Colonic mucosa (tissue), 4 donors: ENCODE results near the gene TMEM200A. TPM values are rescaled to one million over a fixed set of nuclear protein-coding genes. Genes with fewer than 3 reads are reported as not detected.
A peak's percentile ranks its signal among the peaks of the same experiment; 100 is the strongest.

Experiments
- DNase-seq: peaks from one replicate; pipeline ENCODE4 v3.0.0-alpha.2; 2020
- H3K27ac ChIP-seq: fragments of 200-600 bp; one replicate; pipeline ENCODE4 v1.8.0; 2021
- H3K27me3 ChIP-seq: fragments of 200-600 bp; one replicate; pipeline ENCODE4 v1.8.0; 2021
- H3K36me3 ChIP-seq: fragments of 200-600 bp; one replicate; pipeline ENCODE4 v1.8.0; 2021
- H3K4me1 ChIP-seq: fragments of 200-600 bp; one replicate; pipeline ENCODE4 v1.8.0; 2021; ENCODE audit warnings: mild to moderate bottlenecking
- H3K4me3 ChIP-seq: fragments of 200-600 bp; one replicate; pipeline ENCODE4 v1.8.0; 2021
- H3K9ac ChIP-seq, 2 donors: one replicate each; pipeline ENCODE4 v1.7.0; 2013; ENCODE audit warnings: control low read depth in 2 of 2, low read depth in 2 of 2, low read length in 2 of 2
- H3K9me3 ChIP-seq: fragments of 200-600 bp; one replicate; pipeline ENCODE4 v1.8.0; 2021
- intact Hi-C: fragments of 100-400 bp; cut with DNase I; formaldehyde crosslinking; loops from one replicate; pipeline ENCODE4 v1.14.1; 2022
- total RNA-seq, 2 donors: library from RNA; stranded (reverse); fragmentation: NEBNext Ultra II Directional in 1 of 2; extraction: Animal tissue kit (Norgen Biotek cat#: 25700) in 1 of 2; gene quantifications; one replicate each; pipeline ENCODE4 v1.2.1, GENCODE V29; 2021
- TF ChIP-seq, protein P1 (sequence below): fragments of 200-600 bp; IDR thresholded peaks from one replicate; pipeline ENCODE4 v1.8.0; 2022; ENCODE audit warnings: antibody characterized with exemption, mild to moderate bottlenecking
- donor health status: healthy.
- donor health status: DM: no; HTN: no; CAD: no.
- donor health status: DM: no; HTN: no; CAD: no.

The TMEM200A gene
- 10 to 100 TPM; 20.4 to 51.4 TPM for total RNA-seq

DNA sequence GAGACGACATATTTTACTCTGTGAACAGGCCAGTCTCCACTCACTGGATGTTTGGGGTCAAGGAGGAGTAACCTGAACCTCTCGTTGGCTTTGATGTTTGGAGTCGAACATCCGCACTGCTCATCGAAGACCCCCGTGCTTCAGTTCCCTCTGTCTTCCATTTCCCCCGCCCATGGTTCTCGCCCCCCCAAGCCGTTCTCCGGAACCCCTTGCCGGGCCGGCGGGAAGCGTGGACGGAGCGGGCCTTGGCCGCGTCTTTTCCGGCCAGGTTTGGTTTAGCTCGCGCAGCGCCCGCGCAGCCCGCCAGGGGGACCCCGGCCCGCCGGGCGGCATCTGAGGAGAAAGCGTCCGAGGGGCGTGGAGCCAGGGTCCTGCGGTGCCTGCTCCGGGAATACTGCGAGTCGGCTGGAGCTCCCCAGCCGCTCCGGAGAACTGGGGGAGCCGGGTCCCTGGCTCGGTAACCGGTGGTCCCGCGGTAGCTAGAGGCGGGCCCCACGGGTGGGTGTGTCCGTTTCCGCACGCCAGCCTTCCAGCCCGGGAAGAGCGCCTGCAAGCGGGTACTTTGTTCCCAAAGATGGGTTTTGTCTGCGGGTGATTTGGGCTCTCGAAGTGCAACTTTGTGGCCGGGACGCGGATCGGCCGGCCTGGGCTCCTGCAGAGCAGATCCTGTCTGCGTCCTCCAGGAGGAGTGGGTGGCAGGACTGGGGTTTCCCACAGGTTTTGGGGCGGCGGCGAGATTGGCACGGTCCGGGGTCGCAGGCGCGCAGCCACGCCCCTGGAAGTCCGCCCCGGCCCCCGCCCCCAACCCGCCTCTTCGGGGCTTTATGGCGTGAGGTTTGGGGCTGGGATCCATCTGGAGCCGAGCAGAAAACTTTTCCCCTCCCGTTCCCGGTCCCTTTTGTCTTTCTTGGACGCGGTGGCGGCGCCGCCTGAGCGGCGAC is at the start of gene TMEM200A:
TMEM200A (plus strand) TSS at position 852 of the 941 bp plus-strand sequence. CDS start 74,406 bp downstream, outside the sequence.
- intact Hi-C loops: no loop called here
- Histone ChIP-seq H3K9ac (peak within 1 kb of the TSS; percentile 73 to 88), H3K36me3 (no peaks in the 10 kb centered on the region), H3K9me3 (no peaks in the 10 kb centered on the region), H3K27ac (peak within 1 kb of the TSS; percentile 72), H3K4me3 (peak within 1 kb of the TSS; percentile 72), H3K27me3 (no peaks in the 10 kb centered on the region), H3K4me1 (no peaks in the 10 kb centered on the region)
- TF ChIP-seq, protein P1, sequence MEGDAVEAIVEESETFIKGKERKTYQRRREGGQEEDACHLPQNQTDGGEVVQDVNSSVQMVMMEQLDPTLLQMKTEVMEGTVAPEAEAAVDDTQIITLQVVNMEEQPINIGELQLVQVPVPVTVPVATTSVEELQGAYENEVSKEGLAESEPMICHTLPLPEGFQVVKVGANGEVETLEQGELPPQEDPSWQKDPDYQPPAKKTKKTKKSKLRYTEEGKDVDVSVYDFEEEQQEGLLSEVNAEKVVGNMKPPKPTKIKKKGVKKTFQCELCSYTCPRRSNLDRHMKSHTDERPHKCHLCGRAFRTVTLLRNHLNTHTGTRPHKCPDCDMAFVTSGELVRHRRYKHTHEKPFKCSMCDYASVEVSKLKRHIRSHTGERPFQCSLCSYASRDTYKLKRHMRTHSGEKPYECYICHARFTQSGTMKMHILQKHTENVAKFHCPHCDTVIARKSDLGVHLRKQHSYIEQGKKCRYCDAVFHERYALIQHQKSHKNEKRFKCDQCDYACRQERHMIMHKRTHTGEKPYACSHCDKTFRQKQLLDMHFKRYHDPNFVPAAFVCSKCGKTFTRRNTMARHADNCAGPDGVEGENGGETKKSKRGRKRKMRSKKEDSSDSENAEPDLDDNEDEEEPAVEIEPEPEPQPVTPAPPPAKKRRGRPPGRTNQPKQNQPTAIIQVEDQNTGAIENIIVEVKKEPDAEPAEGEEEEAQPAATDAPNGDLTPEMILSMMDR: peak; percentile 65
- DNase-seq: peak; percentile 70

DNA sequence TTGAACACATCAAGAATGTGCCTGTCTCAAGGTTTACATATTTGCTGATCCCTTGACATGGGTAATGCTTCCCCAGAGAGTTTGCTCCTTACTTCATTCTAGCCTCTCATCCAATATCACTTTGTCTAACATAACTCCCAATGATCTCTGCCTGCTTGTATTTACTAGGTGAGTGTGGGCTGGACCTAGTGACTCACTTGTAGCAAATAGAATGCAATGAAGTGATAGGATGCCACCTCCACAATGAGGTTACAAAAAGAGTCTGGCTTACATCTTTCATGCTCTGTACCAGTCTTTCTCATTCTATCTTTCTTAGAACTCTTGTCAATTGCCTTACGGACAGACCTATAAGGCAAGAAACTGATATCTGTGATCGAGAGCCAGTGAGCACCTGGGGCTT is 44.9 kb upstream of the TMEM200A start:
- no peaks in the 10 kb centered on the region for H3K9me3 ChIP-seq
- H3K9ac ChIP-seq: no peak overlapping the region
- no peaks in the 10 kb centered on the region for H3K4me1 ChIP-seq
- H3K27ac ChIP-seq: no peak overlapping the region
- no peaks in the 10 kb centered on the region for H3K27me3 ChIP-seq
- H3K36me3 ChIP-seq: no peaks in the 10 kb centered on the region
- no peak for DNase-seq
- H3K4me3 ChIP-seq: no peak overlapping the region
- TF ChIP-seq, protein P1: no peak
- intact Hi-C loops: loop anchor here (10.0 kb wide), 1 partner anchor 524 kb away; no protein-coding TSS in a partner anchor

DNA sequence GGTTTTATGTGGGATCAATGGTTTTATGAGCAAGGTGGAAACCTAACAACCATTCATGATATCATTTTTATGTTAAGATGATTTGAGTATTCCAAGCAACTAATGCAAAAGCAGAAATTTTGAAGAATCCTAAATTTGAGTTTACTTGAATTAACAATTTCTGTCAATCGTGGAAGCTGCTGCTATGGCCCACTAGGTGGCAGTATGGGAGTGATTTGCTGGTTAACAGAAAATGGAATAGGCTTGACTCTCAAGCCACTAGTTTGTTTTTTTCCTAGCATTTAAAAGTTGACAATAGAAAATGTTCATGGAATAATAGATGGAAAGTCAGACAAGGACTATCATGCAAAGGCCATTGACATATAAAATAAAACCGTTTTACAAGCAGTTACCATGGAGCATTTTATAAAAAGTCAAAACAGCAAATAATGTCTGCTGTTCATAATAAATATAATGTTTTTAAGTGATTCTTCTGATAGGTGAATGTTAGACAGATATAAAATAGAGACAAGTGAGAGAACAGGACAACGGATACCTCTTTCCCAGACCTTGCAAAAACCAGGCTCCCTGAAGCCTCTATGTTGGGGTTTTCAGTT is 43.0 kb upstream of the TMEM200A start:
- intact Hi-C loops: loop anchor here (2.0 to 10.0 kb wide), 2 partner anchors 374 to 522 kb away; no protein-coding TSS in a partner anchor
- TF ChIP-seq, protein P1: peak; percentile 92
- no peaks in the 10 kb centered on the region for H3K27me3 ChIP-seq
- H3K27ac ChIP-seq: no peak overlapping the region
- H3K4me3 ChIP-seq: no peak overlapping the region
- H3K9ac ChIP-seq: no peak overlapping the region
- H3K9me3 ChIP-seq: no peaks in the 10 kb centered on the region
- no peaks in the 10 kb centered on the region for H3K36me3 ChIP-seq
- no peaks in the 10 kb centered on the region for H3K4me1 ChIP-seq
- DNase-seq: peak; percentile 52

DNA sequence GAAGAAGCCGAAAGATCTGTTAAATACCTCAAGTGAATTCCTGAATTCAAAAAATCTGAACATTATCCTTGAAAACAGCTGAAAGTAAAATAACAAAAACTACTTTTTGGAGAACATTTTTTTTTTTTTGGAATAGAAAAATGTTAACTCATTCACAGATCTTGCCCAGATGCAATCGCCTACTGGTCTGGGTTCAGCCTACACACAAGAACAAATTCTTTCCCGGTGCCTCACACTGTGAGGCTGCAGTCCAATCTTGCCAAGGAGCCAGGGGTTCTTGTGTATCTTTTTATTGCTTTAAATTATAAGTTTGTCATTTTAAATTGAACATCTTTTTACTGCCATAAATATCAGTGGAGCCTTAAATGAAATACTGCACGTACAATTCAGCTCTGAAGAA is 41.2 kb upstream of the TMEM200A start:
- intact Hi-C loops: loop anchor here (10.0 kb wide), 1 partner anchor 520 kb away; no protein-coding TSS in a partner anchor
- Histone ChIP-seq H3K4me3 (no peak overlapping the region), H3K9me3 (no peaks in the 10 kb centered on the region), H3K27ac (no peak overlapping the region), H3K4me1 (no peaks in the 10 kb centered on the region), H3K27me3 (no peaks in the 10 kb centered on the region), H3K9ac (no peak overlapping the region), H3K36me3 (no peaks in the 10 kb centered on the region)
- no peak for DNase-seq
- TF ChIP-seq, protein P1: no peak

DNA sequence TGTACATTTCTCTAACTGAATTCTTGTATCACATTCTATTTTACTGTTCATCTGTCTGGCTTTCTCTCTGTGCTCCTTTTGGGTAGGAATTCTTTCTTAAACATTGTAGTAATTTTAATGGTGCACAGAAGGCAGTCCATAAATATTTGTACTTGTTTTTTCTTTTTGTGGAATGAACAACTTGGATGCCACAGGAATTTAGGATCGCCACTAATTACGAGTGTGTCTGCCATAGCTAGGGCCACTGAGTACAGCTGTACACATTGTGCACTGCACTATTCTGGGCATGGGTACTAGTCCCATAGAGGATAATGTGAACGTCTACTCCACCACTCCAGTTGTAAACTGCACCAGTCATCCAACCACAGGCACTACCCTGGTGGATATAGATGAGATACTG is 39.3 kb upstream of the TMEM200A start:
- Histone ChIP-seq H3K4me3 (no peak overlapping the region), H3K36me3 (no peaks in the 10 kb centered on the region), H3K9me3 (no peaks in the 10 kb centered on the region), H3K9ac (no peak overlapping the region), H3K27me3 (no peaks in the 10 kb centered on the region), H3K4me1 (no peaks in the 10 kb centered on the region), H3K27ac (no peak overlapping the region)
- no peak for DNase-seq
- intact Hi-C loops: loop anchor here (10.0 kb wide), 1 partner anchor 518 kb away; no protein-coding TSS in a partner anchor
- TF ChIP-seq, protein P1: no peak
